AG09319 (cell line): ENCODE data around the gene POTEM.
"Not testable (repeated sequence)": the region's sequence is repeated elsewhere in the genome, so short reads cannot be mapped to it uniquely, and the experiment has no call there.

Source experiments
- DNase-seq: peaks from one replicate; pipeline ENCODE4 v3.0.0-alpha.2; 2010; ENCODE audit warnings: low read depth; ENCODE audit errors: extremely low read depth

Gene POTEM

DNA sequence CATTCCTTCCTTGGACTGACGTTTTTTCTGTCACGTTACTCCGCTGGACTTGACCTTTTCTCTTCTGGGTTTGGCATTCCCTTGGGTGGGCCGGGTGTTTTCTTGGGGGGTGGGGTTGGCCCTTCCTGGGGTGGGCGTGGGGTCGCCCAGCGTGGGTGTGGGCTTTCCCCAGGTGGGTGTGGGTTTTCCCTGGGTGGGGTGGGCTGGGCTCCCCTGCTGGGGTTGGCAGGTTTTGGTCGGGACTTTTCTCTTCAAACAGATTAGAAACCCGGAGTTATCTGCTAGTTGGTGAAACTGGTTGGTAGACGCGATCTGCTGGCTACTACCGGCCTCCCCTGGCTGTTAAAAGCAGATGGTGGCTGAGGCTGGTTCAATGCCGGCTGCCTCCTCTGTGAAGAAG, at the start of gene POTEM:
Gene POTEM, plus strand, starts transcription at position 301 of the 400 bp plus-strand sequence. Its CDS starts 52 bp downstream, at position 353.
- not testable (repeated sequence) for DNase-seq

DNA sequence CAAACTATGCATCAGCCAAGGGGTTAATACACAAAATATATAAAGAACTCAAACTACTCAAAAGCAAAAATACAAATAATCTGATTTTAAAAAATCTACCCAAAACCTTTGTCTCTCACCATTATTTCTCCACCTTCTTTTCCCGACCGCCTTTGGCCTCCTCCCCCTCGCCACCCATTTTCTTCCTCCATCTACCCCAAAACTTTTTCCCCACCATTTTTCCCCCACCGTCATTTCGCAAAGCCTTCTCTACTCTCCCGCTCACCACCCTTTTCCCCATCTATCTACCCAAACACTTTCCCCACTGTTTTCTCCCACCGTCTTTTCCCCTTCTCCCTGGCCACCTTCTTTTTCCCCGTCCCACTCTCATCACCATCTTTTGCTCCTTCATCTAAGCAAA, 48.9 kb upstream of the POTEM start:
- DNase-seq: not testable (repeated sequence)

DNA sequence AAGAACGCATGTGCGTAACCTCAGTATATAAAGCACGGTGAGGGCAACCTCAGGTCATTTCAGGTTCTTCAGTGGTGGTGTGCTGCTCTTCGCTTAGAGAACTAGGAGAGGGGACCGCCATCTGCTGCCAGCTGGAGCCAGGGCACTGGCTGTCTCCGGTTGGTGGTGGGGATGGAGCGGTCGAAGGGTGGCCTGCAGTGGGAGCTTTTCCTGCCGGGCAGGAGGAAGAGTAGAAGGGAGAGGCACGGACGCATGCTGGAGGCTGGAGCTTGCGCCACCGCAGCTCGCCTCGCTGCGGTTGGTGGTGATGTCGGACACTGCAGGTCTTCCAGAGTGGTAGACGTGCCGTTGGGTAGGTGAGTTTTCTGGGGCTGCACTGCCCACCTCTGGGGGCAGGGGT, 47.2 kb upstream of the POTEM start:
- not testable (repeated sequence) for DNase-seq

DNA sequence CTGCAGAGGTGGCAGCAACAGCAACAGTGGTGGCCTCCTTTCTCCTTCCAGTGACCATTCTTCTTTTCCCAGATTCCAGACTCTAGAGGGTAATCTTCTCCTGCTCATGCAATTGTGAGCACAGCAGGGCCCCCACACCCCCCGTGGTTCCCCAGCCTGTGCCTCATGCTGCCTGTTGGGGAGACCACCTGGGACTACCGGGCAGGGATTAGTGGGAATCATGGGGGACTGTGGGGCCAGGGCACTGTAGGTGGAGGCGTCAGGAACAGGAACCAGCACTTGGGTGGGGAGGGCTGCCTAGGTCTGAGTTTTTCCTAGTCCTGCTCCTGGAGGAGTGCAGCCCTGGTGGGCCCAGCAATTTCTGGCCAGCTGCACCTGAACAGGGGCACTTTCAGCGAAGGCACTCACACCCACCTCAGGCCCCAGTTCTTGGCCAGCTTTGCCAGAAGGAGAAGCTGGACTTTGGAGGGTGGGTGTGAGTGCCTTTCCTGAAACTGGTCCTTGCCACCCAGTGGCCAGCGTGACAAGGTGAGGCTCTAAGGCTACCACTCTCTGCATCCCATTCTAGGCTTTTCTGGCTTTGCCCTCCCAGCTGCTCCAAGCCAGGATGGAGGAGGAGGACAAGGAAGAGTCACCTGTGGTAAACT, 46.1 kb upstream of the POTEM start:
- DNase-seq: not testable (repeated sequence)

DNA sequence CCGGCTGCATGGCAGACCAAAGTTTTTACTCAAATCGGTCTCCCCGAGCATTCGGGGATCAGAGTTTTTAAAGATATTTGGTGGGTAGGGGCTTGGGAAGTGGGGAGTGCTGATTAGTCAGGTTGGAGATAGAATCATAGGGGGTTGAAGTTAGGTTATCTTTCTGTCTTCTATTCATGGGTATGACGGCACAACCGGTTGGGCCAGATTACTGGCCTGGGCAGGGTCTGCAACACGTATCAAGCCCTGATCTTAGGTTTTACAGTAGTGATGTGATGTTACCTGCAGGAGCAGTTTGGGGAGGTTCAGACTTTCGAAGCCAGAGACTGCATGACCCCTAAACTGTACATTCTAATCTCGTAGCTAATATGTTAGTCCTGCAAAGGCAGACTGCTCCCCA, 30.4 kb upstream of the POTEM start:
- not testable (repeated sequence) for DNase-seq

DNA sequence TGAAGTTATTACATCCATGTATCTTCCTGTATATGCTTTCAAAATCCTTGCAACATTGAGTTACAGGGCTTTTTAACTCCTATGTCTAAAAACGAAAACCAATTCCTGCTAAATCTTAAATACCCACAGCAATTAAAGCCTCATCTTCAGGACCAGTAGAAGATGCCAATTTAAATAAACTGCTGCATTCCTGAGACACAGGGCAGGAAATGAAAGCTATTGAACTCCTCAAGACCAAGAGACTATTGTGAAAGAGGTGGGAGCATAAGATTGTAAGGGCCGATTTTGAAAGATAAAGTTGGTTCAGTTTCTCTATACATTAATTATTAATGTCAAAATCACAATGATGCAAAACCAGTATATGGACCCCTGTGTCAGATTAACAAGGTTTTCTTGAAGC, 28.5 kb upstream of the POTEM start:
- not testable (repeated sequence) for DNase-seq

DNA sequence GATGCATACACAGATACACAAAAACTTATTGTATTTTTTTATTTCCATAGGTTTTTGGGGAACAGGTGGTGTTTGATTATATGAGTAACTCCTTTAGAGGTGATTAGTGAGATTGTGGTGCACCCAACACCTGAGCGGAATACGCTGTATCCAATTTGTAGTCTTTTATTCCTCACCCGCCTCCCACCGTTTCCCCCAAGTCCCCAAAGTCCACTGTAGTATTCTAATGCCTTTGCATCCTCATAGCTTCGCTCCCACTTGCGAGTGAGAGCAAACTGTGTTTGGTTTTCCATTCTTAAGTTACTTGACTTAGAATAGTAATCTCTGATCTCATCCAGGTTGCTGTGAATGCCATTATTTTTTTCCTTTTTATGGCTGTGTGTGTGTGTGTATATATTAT, 17.3 kb upstream of the POTEM start:
- DNase-seq: not testable (repeated sequence)

DNA sequence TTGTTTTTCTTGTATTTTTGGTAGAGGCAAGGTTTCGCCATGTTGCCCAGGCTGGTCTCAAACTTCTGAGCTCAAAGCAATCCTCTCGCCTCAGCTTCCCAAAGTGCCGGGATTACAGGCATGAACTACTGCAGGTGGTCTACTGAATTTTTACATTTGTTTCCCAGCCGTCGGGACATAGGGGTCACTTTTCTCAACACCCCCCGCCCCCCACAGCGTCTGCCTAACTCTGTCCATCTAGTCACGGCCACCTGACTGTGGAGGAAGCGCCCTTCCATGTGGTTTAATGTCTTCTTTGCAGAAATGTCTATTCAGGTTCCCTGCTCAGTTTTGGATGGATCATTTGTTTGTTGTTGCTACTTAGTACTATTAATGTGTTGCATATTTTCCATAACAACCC, 14.1 kb upstream of the POTEM start:
- DNase-seq: not testable (repeated sequence)

DNA sequence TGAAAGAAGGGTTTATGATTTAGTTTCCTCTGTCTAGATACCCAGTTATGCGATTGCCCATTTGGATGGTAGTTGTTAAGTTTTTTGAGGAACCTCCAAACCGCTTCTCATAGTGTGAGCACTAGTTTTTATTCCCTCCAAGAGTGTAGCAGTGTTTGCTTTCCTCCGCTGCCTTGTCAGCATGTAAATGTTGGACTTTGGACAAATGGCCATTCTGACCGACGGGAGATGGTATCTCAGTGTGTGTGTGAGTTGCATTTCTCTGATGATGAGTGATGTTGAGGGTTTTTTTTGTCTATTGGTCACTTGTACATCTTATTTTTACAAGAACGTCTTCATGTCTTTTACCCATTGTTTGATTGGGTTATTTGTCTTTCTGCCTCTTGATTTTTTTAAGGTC, 11.4 kb upstream of the POTEM start:
- not testable (repeated sequence) for DNase-seq

DNA sequence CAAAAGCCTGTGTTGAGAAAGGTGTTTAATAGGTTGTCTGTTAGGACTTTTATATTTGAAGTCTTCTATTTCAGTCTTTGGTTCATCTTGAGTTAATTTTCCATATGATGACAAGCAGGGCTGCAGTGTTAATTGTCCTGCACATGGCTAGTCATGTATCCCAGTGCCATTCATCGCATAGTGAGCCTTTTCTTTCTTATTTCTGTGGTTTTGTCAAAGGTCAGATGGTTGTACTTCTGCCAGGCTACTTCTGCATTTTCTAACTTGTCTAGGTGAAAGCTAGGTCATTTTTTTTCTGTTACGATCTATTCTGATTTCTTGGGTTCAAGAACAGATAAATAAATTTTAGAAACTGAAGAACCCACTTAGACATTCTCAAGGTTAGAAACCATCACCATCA, 5.7 kb upstream of the POTEM start:
- not testable (repeated sequence) for DNase-seq

DNA sequence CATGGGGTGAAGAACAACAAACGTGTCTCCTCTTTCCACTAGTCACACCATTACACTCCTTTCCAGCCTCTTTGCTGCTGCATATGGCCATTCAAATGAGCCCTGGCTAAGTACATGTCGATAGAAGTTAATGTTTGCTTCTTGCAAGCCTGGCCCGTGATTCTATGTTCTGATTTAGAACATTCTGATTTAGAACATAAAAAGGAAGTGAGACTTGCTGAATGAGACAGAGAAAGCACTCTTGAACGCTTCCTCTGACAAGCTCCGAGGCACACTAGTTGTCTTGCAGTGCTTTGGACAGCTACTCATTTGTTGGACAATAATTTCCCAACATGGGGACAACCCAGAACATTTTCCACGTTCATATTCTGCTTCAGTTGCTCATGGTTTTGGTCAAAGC, 5.1 kb upstream of the POTEM start:
- not testable (repeated sequence) for DNase-seq

DNA sequence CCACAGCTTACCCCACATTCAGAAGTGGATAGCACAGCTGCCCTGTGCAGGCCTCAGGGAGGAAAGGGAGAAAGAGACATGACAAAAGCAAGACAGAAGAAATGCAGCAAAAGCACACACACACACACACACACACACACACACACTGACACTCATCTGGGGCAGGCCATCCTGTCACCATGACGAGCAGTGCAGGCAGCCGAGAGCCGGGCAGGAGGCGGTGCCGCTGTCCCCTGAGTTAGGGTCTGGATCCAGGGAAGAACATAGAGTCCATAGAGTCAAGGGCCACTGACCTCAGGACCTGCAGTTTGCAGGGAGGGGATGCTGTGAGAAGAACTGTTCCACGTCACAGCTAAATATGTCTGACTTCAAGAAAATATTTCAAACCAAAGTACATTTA, 4.0 kb upstream of the POTEM start:
- not testable (repeated sequence) for DNase-seq

DNA sequence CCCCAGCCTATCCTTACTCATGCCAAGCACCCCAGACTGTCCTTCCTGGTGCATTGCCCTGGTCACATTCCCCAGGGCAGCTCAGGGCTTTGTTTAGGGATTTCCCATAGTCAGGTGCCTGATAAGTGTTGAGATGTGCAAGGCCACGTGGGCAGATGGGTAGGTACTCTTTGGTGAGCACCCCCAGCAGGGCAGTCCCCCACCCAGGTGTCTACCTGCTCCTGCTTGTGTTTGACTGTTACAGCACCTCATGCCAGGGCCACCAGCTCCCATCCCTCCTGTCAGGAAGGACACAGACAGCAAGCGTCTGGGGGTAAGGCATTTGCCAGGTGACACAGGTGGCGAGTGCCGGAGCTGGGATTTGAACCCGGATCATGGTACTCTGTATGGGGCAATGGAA, 2.4 kb upstream of the POTEM start:
- not testable (repeated sequence) for DNase-seq

DNA sequence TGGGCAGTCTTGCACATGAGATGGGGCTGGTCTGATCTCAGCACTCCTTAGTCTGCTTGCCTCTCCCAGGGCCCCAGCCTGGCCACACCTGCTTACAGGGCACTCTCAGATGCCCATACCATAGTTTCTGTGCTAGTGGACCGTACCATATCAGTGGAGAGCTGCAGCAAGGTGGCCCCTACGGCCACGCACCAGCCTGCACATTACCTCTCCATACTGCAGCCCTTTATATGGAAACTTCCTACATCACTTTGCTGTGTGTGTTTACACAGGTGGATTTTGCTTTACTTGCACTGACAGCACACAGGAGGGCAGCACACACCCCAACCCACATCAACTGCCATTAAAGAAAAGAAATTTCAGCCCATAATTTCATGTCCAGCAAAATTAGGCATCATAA, 35.3 kb downstream of the POTEM start:
- DNase-seq: not testable (repeated sequence)

DNA sequence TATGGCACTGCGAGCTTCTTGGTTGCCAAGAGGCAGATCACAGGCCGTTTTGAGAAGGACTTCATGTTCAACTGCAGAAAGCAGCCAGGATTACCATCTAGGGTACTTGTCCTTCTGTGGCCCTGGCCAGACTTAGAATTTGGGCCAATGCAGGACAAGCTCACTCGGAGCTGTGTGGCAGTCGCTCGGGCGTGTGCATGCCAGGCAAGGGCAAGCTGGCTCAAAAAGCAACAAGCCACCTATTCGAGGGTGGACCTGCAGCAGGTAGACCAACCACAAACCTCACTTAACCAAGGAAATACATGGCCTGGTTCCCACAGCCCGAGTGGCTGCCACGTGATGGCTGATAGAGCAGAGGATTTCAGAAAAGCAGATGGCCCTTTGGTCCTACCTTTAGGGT, 39.3 kb downstream of the POTEM start:
- DNase-seq: not testable (repeated sequence)

DNA sequence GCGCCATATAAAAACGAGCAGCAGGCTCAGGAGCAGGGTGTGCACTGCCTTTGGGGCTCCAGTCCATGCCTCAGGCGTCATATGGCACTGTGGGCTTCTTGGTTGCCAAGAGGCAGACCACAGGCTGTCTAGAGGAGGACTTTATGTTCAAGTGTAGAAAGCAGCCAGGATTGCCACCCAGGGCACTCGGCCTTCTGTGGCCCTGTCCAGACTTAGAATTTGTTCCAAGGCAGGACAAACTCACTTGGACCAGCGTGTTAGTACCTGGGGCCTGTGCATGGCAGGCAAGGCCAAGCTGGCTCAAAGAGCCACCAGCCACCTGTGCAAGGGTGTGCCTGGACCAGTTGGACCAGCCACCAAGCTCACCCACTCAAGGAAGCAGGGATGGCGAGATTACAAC, 40.4 kb downstream of the POTEM start:
- DNase-seq: not testable (repeated sequence)

DNA sequence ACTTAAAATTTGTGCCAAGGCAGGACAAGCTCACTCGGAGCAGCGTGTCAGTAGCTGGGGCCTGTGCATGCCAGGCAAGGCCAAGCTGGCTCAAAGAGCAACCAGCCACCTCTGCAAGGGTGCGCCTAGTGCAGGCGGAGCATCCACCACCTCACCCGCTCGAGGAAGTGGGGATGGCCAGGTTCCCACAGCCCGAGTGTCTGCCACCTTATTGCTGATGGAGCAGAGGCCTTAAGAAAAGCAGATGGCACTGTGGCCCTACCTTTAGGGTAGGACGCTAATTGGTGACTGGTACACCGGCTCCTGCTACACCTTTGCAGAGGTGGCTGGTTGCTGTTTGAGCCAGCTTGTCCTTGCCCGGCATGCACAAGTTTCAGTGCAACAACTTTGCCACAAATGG, 43.8 kb downstream of the POTEM start:
- DNase-seq: not testable (repeated sequence)

DNA sequence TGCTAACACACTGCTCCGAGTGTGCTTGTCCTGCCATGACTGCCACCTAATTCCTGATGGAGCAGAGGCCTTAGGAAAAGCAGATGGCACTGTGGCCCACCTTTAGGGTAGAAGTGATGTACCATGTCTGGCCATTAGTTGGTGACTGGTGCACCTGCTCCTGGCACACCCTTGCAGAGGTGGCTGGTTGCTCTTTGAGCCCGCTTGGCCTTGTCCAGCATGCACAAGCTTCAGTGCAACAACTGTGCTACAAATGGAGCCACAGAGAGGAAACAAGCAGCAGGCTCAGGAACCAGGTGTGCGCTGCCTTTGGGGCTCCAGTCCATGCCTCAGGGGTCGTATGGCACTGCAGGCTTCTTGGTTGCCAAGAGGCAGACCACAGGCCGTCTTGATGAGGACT, 44.5 kb downstream of the POTEM start:
- not testable (repeated sequence) for DNase-seq

DNA sequence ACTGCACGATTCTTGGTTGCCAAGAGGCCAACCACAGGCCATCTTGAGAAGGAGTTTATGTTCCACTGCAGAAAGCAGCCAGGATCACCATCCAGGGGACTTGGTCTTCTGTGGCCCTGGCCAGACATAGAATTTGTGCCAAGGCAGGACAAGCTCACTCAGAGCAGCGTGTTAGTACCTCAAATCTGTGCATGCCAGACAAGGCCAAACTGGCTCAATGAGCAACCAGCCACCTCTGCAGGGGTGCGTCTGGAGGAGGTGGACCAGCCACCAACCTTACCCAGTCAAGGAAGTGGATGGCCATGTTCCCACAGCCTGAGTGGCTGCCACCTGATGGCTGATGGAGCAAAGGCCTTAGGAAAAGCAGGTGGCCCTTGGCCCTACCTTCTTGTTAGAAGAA, 48.0 kb downstream of the POTEM start:
- not testable (repeated sequence) for DNase-seq

DNA sequence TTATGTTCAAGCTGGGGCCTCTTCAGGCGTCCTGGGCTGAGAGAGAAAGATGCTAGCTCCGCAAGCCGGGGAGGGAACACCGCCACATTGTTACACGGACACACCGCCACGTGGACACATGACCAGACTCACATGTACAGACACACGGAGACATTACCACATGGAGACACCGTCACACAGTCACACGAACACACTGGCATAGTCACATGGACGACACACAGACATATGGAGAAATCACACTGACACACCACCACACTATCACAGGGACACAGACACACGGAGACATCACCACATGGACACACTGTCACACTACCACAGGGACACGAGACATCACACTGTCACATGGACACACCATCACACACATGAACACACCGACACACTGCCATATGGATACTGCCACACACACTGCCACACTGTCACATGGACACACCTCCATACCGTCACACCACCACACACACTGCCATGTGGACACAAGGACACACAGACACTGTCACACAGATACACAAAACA, 57.9 kb downstream of the POTEM start:
- not testable (repeated sequence) for DNase-seq

DNA sequence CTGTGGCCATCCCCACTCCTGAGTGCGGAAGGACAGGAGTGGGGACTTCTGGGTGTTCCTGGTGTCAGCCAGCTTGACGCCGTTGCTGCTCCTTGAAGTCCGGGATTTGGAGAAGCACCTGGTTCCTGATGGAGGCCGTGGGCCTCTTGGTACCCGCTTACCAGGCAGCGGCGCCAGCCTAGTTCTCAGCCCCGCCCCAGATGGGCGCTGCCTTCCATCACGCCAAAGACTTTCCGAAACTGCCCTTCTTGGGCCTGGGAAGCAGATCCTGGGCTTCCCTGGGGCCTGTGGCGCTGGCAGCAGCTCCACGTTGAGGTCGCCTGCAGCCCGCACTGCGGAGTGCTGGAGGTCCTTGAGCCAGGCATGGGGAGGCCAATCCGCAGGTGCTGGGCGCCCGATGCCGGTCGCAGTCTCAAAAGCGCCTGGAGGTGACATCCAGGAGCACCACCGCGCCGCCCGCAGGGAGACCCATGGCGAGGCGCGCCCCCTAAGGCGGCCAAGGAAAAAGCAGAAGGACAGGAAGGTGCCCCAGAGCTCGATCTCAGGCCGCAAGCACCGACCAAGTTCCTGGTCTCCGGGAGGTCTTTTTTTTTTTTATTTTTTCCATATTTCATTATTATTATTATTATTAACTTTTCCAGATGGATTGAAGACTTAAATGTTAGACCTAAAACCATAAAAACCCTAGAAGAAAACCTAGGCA, 59.6 kb downstream of the POTEM start:
- not testable (repeated sequence) for DNase-seq

DNA sequence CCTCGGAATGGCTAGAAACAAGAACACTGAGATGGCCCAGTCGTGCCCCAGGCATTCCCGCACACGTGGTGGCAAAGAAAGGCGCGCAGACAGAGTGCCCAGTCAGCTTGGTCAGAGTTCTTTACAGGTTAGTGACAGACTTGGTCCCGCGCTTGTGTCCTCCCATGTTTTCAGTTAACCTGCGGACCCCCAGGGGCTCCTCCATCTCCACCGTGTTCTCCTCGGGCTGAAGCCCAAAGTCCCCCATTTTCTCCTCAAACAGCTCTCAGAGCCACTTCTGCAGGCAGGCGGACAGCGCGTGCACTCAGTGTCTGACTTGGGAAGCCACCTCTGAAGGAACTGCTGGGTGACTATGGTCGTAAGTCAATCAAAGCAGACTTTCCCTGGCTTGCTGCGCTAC, 60.7 kb downstream of the POTEM start:
- not testable (repeated sequence) for DNase-seq
